GM19467 (cell line): ENCODE results near the gene PDE6B.

ENCODE experiments used
- ATAC-seq: cut with Tn5 transposase; IDR thresholded peaks from one replicate; pipeline ENCODE4 v1.9.1; 2021; ENCODE audit warnings: mild to moderate bottlenecking, moderate library complexity; ENCODE audit not compliant: unreplicated experiment

PDE6B gene

DNA sequence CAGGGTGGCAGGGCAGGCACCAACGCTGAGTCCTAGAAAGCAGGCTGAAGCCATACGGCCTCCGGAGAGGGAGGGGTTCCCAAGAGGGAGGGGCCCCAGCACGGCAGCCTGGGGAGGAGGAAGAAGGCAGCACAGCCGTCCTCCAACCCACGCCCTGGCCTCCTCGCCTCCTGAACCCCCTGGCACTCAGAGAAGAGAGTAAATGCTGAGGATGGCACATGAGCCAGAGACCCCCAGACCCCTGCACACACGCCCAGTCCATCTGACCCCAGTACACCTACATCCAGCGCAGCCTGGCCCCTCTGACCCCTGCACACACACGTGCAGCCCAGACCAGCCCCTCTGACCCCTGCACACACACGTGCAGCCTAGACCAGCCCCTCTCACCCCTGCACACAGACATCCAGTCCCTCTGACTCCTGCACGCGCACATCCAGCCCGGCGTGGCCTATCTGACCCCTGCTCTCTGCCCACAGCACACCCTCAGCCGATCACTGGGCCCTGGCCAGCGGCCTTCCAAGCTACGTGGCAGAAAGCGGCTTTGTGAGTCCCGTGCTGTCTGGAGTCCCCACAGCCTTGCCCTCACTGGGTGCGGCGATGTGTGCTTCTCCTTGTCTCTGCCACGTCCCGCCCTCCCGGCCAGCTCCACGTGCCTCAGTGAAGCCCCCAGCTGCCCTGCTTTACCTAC, 30.2 kb downstream of the PDE6B start:
- ATAC-seq = no peak

DNA sequence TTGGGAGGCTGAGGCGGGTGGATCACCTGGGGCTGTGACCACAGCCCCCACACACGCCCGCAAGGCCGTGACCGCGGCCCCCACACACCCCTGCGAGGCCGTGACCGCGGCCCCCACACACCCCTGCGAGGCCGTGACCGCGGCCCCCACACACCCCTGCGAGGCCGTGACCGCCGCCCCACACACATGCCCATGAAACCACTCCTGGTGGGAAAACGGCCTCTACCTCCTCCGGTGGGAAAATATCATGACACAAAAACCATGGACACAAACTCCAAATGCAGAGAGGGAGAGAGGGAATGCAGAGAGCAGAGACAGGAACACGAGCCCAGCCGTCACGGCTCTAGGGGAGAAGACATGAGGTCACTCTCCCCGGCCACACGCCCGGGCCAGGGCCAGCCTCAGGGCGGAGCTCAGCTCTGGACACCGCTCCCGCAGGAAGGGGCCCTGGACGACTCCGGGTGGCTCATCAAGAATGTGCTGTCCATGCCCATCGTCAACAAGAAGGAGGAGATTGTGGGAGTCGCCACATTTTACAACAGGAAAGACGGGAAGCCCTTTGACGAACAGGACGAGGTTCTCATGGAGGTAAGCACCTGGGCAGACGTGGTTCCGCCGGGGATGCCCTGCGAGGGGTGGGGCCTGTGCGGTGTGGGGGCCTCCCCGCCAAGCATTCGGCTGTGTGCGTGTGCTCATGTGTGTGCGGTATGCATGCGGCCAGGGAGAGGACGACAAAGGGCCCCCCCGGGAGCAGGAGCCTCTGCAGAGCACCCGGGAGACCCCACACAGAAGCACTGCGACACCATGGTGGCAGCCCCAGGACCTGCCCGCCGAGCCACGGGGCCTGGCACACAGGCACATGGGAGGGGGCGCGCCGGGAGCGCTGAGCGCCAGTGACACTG, 31.3 kb downstream of the PDE6B start:
- no peak for ATAC-seq

DNA sequence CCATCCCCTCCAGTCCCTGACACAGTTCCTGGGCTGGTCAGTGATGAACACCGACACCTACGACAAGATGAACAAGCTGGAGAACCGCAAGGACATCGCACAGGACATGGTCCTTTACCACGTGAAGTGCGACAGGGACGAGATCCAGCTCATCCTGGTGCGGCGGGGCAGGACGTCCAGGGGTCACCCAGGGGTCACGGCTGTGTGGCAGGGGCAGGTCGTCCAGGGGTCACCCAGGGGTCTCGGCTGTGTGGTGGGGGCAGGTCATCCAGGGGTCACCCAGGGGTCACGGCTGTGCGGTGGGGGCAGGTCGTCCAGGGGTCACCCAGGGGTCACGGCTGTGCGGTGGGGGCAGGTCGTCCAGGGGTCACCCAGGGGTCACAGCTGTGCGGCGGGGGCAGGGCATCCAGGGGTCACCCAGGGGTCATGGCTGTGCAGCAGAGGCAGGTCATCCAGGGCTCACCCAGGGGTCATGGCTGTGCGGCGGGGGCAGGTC, 32.0 kb downstream of the PDE6B start:
- ATAC-seq = no peak

DNA sequence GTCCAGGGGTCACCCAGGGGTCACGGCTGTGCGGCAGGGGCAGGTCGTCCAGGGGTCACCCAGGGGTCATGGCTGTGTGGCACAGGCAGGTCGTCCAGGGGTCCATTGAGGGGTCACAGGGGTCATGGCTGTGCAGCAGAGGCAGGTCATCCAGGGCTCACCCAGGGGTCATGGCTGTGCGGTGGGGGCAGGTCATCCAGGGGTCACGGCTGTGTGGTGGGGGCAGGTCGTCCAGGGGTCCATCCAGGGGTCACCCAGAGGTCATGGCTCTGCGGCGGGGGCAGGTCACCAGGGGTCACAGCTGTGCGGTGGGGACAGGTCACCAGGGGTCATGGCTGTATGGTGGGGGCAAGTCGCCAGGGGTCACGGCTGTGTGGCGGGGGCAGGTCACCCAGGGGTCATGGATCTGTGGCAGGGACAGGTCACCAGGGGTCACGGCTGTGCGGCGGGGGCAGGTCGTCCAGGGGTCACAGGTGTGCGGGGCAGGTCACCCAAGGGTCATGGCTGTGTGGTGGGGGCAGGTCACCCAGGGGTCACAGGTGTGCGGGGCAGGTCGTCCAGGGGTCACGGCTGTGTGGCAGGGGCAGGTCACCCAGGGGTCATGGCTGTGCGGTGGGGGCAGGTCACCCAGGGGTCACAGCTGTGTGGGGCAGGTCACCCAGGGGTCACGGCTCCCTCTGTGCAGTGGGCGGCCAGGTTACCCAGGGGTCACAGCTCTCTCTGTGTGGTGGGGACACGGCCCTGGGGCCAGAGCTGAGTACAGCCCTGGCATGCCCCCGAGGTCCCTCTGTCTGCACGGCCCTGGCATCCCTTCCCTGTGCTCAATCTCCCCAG, 32.7 kb downstream of the PDE6B start:
- ATAC-seq = no peak

DNA sequence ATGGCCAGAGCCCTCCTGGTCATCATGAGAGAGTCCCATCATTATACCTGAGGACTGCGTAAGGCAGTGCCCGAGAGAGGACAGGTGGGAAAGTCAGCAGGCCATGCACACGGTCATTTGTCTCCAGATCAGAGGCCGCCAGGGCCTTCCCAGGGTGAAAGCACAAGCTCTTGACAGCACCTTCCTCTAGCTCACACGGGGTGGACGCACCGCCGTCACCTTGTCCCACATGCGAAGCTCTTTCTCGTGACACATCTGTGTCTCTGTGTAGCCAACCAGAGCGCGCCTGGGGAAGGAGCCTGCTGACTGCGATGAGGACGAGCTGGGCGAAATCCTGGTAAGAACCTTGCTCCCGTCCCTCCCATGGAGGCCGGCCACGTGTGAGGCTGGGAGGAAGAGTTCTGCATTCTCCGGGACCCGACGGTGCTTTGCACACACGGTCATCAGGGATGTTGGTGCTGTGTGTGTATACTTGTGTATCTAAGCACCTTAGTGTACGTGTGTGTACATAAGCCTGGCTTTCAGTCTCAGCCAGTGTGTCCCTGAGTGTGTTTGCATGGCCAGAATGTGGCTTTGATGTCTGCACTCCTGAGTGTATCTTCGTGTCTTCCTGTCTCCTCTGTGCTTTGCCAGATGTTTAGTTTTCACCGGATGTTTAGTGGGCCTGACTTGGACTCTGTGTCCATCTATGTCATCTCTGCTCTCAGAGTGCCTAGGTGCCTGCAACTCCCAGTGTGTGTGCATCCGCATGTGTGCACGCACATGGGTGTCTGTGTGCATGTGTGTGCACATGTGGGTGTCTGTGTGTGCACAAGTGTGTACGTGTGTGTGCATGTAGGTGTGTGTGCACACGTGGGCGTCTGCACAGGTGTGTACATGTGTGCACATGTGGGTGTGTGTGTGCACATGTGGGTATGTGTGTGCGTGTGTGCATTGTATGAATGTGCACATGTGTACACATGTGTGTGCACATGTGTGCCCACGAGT, 33.6 kb downstream of the PDE6B start:
- ATAC-seq = no peak

DNA sequence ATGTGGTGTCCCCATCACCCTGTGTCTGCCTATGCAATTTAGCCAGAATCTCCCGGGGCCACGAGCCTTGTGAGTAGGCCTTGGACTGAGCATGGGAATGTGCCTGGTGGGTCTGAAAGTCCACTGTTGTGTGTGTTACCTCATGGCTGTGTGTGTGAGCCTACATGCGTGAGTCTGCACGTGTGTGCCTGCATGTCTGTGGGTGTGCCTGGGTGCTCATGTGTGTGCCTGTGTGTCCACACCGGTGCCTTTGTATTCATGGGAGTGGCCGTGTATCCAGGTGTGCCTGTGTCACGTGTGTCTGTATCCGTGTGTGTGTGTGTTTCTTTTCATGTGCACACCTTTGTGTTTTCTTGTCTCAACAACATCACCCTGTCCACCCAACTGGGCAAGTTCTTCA, 34.5 kb downstream of the PDE6B start:
- no peak for ATAC-seq

DNA sequence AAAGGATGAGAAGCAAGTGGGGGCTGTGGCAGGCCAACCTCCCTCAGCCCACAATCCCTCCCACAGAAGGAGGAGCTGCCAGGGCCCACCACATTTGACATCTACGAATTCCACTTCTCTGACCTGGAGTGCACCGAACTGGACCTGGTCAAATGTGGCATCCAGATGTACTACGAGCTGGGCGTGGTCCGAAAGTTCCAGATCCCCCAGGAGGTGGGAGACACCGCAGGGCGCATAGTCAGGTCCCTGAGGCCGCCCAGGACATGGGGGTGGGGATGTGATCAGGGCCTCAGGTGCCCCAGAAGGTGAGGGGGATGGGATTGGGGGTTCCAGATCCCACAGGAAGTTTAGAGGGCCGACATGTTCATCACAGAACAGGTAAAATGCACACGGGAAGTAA, 35.0 kb downstream of the PDE6B start:
- no peak for ATAC-seq

DNA sequence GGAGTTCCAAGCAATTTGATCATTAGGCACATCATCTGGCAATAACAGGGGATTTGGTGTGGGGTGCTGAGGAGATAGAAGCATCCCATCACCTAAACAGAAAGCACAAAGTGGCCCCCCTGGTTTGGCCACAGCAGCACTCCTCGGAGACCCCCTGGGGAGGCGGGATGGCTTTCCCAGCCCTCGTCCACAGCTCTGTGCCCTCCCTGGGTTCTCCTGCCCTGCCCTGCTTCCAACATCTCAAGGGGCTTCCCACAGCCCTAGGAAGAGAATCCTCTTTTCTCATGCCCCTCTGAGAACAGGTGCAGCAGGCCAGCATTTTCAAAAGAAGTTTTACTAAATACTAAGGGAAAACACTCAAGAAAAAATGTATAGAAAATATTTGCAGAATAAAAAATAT, 35.9 kb downstream of the PDE6B start:
- no peak for ATAC-seq

DNA sequence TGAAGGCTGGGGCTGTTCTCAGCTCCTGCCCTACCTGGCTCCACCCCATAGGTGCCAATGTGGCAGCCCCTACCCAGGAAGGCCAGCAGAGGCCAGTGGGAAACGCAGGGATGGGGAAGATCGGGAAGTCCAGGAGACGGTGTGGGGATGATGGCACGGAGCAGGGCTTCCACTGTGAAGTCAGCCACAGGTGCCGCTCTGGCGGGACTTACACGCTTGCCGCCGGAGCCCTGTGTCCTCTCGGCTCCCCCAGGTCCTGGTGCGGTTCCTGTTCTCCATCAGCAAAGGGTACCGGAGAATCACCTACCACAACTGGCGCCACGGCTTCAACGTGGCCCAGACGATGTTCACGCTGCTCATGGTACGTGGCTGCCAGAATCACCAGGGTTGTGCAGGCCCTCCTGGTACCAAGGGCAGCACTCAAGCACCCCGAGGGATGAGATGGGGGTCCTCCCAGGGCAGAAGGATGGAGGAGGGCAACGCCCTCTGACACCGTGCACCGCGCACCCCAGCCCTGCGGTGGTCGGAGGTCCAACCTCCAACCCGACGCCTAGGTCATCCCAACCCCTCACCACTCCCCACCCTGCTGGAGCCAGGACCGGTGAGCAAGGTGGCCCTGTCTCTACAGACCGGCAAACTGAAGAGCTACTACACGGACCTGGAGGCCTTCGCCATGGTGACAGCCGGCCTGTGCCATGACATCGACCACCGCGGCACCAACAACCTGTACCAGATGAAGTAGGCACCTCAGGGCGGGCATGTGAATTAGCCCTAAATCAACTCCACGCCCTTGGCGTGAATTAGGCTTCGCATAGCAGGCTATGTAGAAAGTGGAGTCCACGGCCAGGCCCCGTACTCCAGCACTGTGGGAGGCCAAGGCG, 36.7 kb downstream of the PDE6B start:
- ATAC-seq = no peak

DNA sequence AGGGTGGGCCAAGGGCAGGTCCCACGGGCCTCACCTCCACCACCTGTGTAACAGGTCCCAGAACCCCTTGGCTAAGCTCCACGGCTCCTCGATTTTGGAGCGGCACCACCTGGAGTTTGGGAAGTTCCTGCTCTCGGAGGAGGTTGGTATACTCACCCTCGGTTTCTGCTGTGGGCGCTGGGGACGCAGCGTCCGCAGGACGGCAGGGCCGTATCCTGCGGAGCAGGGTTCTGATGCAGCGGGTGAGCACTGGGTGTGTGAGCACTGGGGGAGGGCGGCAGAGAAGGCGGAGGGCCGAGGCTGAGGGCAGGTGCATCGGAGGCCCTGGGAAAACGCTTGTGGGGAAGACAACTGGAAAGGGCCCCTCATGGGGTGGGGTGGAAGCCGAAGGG, 37.7 kb downstream of the PDE6B start:
- ATAC-seq = no peak

DNA sequence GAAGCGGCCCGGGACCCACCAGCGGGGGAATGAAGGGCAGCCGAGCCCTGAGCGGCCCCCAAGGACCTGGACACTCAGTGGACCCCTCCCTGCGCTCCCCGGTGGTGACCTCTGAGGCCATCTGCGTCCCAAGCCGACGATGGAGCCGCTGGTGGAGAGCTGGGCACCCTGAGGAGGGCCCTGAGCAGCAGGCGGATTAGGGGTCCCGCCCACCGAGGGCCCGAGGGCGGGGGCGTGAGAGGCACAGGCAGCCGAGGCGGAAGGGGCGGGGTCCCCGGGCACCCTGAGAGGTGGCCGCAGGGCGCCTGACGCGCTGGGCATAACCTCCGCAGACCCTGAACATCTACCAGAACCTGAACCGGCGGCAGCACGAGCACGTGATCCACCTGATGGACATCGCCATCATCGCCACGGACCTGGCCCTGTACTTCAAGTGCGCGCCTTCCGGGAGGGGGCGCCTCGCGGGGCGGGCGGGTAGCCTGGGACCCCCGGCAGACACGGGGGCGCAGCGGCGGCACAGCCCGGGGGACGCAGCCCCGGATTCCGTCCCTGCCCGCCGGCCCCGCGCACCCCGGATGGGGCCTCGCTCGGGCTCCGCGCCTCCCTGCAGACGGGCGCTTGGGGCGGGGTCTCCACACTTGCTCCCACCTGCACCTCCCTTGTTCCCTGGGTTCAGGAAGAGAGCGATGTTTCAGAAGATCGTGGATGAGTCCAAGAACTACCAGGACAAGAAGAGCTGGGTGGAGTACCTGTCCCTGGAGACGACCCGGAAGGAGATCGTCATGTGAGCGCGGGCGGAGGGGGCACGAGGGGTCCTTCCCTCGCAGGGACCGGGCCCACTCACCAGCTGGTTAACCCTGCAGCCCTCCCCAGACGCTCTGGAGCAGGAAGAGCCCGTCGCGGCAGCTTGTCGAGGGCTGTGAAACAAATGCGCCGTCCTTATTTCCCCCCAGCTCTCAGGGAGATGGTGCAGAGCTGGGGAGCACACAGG, 38.4 kb downstream of the PDE6B start:
- ATAC-seq = peak; percentile 68

DNA sequence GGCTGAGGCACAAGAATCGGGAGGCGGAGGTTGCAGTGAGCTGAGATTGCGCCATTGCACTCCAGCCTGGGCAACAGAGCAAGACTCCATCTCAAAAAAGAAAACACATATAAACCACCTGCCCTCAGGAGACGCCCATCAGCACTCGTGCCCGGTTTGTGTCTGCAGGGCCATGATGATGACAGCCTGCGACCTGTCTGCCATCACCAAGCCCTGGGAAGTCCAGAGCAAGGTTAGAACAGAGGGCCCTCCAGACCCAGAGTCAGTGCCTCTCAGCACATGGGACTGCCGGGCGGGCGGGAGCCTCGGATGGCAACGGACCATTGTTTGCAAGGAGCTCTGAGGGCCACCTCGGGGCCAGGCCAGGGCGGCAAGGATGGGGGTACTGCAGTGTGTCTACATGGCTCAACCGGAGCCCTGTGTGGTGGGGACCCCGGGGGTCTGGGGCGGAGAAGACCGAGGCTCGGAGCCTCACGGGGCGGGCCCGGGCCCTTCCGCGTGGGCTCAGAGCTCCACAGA, 39.4 kb downstream of the PDE6B start:
- no peak for ATAC-seq

DNA sequence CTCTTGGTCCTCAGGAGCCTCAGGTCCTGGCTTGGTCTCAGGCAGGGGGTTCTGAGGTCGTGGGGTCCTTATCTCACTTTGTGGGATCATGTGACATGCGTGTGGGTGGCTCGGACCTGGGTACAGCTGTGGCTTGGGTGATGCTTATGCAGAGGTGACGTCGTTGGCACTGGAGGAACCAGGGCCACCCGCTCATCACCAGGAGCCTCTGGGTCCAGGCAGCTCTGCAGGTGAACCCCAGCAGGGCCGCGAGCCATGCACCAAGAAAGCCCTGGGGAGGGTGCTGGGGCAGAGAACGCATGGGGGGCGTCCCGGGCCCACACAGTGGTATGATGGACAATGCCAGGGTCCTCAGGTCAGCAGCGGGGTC, 40.0 kb downstream of the PDE6B start:
- no peak for ATAC-seq

DNA sequence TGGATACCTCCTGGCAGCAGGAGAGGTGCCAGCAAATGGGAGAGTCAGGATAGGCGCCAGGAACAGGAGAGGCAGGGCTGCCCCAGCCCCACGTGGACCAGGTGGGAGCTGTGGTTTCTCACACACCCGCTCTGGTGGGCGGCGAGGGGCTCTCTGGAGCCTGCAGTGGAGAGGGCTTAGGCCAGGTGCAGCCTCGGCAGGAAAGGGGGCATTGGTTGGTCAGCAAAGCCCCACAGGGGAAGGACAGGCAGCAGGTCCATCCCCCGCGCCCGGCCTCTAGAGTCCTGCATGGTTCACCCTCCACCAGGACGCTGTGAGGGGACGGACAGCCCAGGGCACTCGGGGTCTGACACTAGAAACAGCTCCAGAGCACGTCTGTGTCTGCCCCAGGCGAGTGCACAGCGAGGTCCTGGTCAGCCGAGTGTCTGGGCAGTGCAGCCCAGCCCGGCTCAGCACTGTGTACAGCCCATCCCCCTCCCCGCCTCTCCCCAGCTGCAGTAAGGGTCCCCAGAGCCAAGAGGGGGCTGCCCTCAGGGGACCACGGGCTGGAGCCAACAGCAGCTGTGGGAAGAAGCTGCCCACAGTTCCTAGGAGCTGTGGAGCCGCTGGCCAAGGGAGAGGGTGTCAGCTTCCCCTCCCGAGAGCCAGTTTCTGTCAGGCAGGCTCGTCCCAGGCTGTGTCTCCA, 40.5 kb downstream of the PDE6B start:
- no peak for ATAC-seq

DNA sequence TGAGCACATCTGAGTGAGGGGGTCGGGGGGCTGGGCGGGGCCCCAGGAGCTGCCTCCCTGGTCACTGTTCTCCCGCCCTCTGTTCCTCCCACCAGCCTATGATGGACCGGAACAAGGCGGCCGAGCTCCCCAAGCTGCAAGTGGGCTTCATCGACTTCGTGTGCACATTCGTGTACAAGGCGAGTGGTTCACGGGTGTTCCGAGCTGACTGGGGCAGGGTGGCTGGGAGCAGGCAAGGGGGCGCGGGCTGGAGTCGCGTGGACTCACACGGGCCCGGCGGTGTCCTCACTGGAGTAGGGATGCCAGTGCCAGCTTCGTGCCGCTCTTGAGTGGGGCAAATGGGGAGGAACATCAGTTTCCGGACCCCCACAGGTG, 41.0 kb downstream of the PDE6B start:
- ATAC-seq = no peak

DNA sequence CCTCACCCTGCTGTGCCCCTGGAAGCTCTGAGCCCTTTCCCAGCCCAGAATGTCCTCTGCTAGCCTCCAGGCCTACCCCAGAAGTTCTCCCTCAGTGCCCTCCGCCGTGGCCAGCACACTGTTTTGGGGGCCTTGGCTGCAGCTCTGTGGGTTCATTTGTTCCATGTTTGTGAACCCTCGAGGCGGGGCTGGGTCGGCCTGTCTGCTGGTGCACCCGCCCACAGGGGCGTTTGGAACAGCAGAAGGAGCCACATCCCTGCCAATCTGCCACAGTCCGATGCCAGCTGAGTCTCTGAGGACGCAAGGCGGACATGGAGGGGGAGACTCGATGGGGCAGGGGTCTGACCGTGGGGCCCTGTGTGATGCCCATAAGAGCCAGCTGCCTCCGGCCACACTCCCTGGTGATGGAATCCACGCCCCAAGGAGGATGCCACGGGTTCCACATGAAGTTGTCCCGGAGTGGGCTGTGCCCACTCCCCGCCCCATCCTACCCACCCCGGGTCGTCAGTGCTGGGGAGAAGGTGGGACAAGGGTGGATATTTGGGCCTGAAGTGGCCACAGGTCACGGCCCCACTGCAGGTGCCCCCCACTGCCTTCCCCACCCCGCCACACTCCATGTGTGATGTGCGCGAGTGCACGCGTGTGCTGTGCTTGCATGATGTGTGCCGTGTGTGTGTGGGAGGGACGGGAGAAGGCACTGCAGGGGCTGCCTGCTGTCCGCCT, 41.6 kb downstream of the PDE6B start:
- ATAC-seq = no peak

DNA sequence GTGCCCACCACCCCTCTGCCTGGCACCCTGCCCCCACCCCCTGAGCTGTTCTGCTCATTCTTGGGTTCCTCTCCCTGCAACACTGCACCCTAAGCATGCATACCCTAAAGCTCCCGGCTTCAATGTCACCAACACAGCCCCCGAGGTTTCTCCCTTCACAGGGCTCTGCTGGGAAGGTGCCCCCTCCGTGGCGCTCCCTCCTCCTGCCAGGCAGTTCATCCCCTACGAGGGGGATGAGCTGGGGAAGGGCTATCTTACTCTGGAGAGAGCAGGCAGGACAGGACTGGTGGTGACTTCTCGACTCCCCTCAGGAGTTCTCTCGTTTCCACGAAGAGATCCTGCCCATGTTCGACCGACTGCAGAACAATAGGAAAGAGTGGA, 42.2 kb downstream of the PDE6B start:
- no peak for ATAC-seq
